ENCODE results near the gene PLCB2. TPM values are rescaled to one million over a fixed set of nuclear protein-coding genes. Genes with fewer than 3 reads are reported as not detected.

The PLCB2 gene
- total and polyA plus RNA-seq, 2 donors (not counting 1 experiment from before 2014, with no cell fraction given): 166 to 312 TPM

DNA sequence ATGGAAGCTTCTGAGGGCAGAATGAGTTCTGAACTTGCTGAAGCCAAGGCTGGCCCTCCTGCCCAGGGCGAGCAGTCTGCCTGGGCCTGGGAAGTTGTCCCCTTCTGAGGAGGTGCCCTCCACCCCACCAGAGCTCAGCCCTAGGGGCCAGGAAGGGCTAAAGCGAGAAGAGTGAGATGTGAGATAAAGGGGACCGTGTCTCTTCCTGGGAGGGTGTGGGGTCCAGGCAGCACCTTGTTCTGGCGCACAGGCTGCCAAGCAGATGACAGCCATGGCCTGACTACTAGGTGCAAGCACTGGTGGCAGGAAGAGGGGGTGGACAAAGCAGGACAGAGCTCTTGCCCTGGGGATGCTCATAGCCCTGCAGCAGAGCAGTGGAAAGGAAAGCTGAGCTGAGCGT is 65.1 kb downstream of the PLCB2 start:
- Histone ChIP-seq H3K36me3 (replicated peaks in 1 of 2; ENCODE audit: control extremely low read depth in 1 of 2, control insufficient read depth in 1 of 2, extremely low read depth in 1 of 2, insufficient read depth in 2 of 2, low read length in 1 of 2) (no peaks in the 10 kb centered on the region), H3K4me1 (ENCODE audit: control insufficient read depth in 2 of 2, insufficient read depth in 2 of 2, low read length in 2 of 2) (peaks cover 16% of the 10 kb centered on the region in 2 donors), H3K79me2 (ENCODE audit: control insufficient read depth, insufficient read depth, low read length) (no peaks in the 10 kb centered on the region), H3K9ac (ENCODE audit: low read length) (no peak overlapping the region), H2AFZ (ENCODE audit: insufficient read depth, low read depth, low read length, poor library complexity, severe bottlenecking) (no peak overlapping the region), H4K20me1 (ENCODE audit: control insufficient read depth, insufficient read depth, low read length, poor library complexity, severe bottlenecking) (no peaks in the 10 kb centered on the region), H3K4me2 (replicated peaks; ENCODE audit: low read depth, low read length, poor library complexity, severe bottlenecking) (no peak overlapping the region), H3K27ac (ENCODE audit: low read length in 2 of 2) (no peak overlapping the region), H3K27me3 (replicated peaks in 1 of 4; ENCODE audit: control extremely low read depth in 1 of 4, control insufficient read depth in 3 of 4, insufficient read depth in 4 of 4, low read length in 3 of 4) (peaks cover 0 to 18% (median 6%) of the 10 kb centered on the region in 4 experiments), H3K4me3 (ENCODE audit: control extremely low read depth in 1 of 5, extremely low read depth in 1 of 5, insufficient read depth in 1 of 5, low read depth in 2 of 5, low read length in 4 of 5) (no peak overlapping the region), H3K9me3 (ENCODE audit: control extremely low read depth in 1 of 3, control insufficient read depth in 2 of 3, insufficient read depth in 1 of 3, low read length in 2 of 3) (peaks cover 0 to 4% (median 0%) of the 10 kb centered on the region in 3 donors)
- intact Hi-C loops (cut with micrococcal nuclease): no loop called here
- peaks cover 9% of the 10 kb centered on the region for H3K27me3 Mint-ChIP-seq
- DNase-seq: no peak
- H3K4me3 Mint-ChIP-seq: no peak overlapping the region
- ChIA-PET CTCF (interaction anchor here (0.9 kb wide), 1 partner anchor 36 kb away, joined by 3 read pairs; no protein-coding TSS in a partner anchor), POLR2A (no interaction called here)
- WGBS (ENCODE audit: insufficient coverage): 100% methylated on average over 4 of the region's 5 CpGs
- H3K9me3 Mint-ChIP-seq (ENCODE audit: insufficient read depth): no peaks in the 10 kb centered on the region
- ATAC-seq (ENCODE audit: low read depth): no peak
- no peak overlapping the region for H3K27ac Mint-ChIP-seq
- no peak for TF ChIP-seq EZH2 (IDR thresholded peaks at IDR 0.05; ENCODE audit: borderline replicate concordance, insufficient read depth, low read depth, low read length, poor library complexity, severe bottlenecking)
- TF ChIP-seq, protein P1, sequence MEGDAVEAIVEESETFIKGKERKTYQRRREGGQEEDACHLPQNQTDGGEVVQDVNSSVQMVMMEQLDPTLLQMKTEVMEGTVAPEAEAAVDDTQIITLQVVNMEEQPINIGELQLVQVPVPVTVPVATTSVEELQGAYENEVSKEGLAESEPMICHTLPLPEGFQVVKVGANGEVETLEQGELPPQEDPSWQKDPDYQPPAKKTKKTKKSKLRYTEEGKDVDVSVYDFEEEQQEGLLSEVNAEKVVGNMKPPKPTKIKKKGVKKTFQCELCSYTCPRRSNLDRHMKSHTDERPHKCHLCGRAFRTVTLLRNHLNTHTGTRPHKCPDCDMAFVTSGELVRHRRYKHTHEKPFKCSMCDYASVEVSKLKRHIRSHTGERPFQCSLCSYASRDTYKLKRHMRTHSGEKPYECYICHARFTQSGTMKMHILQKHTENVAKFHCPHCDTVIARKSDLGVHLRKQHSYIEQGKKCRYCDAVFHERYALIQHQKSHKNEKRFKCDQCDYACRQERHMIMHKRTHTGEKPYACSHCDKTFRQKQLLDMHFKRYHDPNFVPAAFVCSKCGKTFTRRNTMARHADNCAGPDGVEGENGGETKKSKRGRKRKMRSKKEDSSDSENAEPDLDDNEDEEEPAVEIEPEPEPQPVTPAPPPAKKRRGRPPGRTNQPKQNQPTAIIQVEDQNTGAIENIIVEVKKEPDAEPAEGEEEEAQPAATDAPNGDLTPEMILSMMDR (IDR thresholded peaks at IDR 0.05): no peak
- peaks cover 19% of the 10 kb centered on the region for H3K4me1 Mint-ChIP-seq

GRCh38 chr15:40242213-40242599 is 65.5 kb downstream of the PLCB2 start:
- Histone ChIP-seq H3K36me3 (replicated peaks in 1 of 2; ENCODE audit: control extremely low read depth in 1 of 2, control insufficient read depth in 1 of 2, extremely low read depth in 1 of 2, insufficient read depth in 2 of 2, low read length in 1 of 2) (no peaks in the 10 kb centered on the region), H3K9me3 (ENCODE audit: control extremely low read depth in 1 of 3, control insufficient read depth in 2 of 3, insufficient read depth in 1 of 3, low read length in 2 of 3) (peaks cover 0 to 4% (median 0%) of the 10 kb centered on the region in 3 donors), H3K4me2 (replicated peaks; ENCODE audit: low read depth, low read length, poor library complexity, severe bottlenecking) (no peak overlapping the region), H3K4me3 (ENCODE audit: control extremely low read depth in 1 of 5, extremely low read depth in 1 of 5, insufficient read depth in 1 of 5, low read depth in 2 of 5, low read length in 4 of 5) (no peak overlapping the region), H3K27ac (ENCODE audit: low read length in 2 of 2) (no peak overlapping the region), H3K79me2 (ENCODE audit: control insufficient read depth, insufficient read depth, low read length) (no peaks in the 10 kb centered on the region), H2AFZ (ENCODE audit: insufficient read depth, low read depth, low read length, poor library complexity, severe bottlenecking) (no peak overlapping the region), H3K27me3 (replicated peaks in 1 of 4; ENCODE audit: control extremely low read depth in 1 of 4, control insufficient read depth in 3 of 4, insufficient read depth in 4 of 4, low read length in 3 of 4) (peaks cover 0 to 18% (median 6%) of the 10 kb centered on the region in 4 experiments), H3K9ac (ENCODE audit: low read length) (no peak overlapping the region), H4K20me1 (ENCODE audit: control insufficient read depth, insufficient read depth, low read length, poor library complexity, severe bottlenecking) (no peaks in the 10 kb centered on the region), H3K4me1 (ENCODE audit: control insufficient read depth in 2 of 2, insufficient read depth in 2 of 2, low read length in 2 of 2) (peaks cover 16% of the 10 kb centered on the region in 2 donors)
- Mint-ChIP-seq H3K4me1 (peaks cover 20% of the 10 kb centered on the region), H3K27me3 (peaks cover 9% of the 10 kb centered on the region), H3K27ac (no peak overlapping the region), H3K9me3 (ENCODE audit: insufficient read depth) (no peaks in the 10 kb centered on the region), H3K4me3 (no peak overlapping the region)
- 97% methylated on average over 10 of the region's 10 CpGs for WGBS (ENCODE audit: insufficient coverage)
- CTCF ChIA-PET: interaction anchor here (0.9 kb wide), 1 partner anchor 36 kb away, joined by 3 read pairs; no protein-coding TSS in a partner anchor
- TF ChIP-seq, protein P1 (IDR thresholded peaks at IDR 0.05): no peak
- no peak for TF ChIP-seq EZH2 (IDR thresholded peaks at IDR 0.05; ENCODE audit: borderline replicate concordance, insufficient read depth, low read depth, low read length, poor library complexity, severe bottlenecking)
- POLR2A ChIA-PET: no interaction called here
- DNase-seq: no peak
- intact Hi-C loops (cut with micrococcal nuclease): no loop called here
- no peak for ATAC-seq (ENCODE audit: low read depth)
